NB4 (cell line): Measurements from ENCODE around the gene SLC1A5.

Experiments
- MAX ChIP-seq: IDR thresholded peaks from 2 replicates; pipeline ENCODE4 v1.6.1; 2011; ENCODE audit warnings: low read depth, low read length
- MYC ChIP-seq: IDR thresholded peaks from 2 replicates; pipeline ENCODE4 v1.6.1; 2011; ENCODE audit warnings: low read depth, low read length
- POLR2A ChIP-seq: IDR thresholded peaks from 2 replicates; pipeline ENCODE4 v1.6.1; 2011; ENCODE audit warnings: mild to moderate bottlenecking; ENCODE audit not compliant: insufficient read length; ENCODE audit errors: extremely low read depth
- TF ChIP-seq, protein P1 (sequence below): IDR thresholded peaks from one replicate; pipeline ENCODE4 v1.5.1; 2012; ENCODE audit warnings: low read depth, low read length

DNA sequence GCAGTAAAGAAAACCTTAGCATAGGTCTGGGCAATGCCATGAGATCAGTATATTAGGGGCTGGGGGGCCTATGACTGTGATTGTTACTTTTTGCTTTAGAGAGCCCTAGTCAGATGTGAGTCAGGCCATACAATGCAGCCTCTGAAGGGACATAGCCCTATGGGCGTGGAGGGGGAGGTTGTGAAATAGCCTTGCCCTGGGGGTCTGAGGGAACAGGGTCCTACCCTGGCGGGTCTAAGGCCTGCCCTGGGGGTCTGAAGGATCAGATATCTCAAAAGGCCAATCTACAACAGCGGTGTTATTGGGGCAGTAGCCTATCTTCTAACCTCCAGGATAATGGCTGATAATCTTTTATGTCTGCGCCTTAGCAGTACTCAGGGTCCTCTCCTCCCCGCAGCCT is 13.8 kb upstream of the SLC1A5 start:
- TF ChIP-seq, protein P1, sequence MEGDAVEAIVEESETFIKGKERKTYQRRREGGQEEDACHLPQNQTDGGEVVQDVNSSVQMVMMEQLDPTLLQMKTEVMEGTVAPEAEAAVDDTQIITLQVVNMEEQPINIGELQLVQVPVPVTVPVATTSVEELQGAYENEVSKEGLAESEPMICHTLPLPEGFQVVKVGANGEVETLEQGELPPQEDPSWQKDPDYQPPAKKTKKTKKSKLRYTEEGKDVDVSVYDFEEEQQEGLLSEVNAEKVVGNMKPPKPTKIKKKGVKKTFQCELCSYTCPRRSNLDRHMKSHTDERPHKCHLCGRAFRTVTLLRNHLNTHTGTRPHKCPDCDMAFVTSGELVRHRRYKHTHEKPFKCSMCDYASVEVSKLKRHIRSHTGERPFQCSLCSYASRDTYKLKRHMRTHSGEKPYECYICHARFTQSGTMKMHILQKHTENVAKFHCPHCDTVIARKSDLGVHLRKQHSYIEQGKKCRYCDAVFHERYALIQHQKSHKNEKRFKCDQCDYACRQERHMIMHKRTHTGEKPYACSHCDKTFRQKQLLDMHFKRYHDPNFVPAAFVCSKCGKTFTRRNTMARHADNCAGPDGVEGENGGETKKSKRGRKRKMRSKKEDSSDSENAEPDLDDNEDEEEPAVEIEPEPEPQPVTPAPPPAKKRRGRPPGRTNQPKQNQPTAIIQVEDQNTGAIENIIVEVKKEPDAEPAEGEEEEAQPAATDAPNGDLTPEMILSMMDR: no peak
- no peak for TF ChIP-seq POLR2A
- no peak for TF ChIP-seq MAX
- TF ChIP-seq MYC: no peak
